ENCODE data around the gene ARHGAP6. TPM values are rescaled to one million over a fixed set of nuclear protein-coding genes. Genes with fewer than 3 reads are reported as not detected.

Gene ARHGAP6
- total and polyA plus RNA-seq, 7 donors, result 1.8 to 20.6 (median 6.4) TPM

- H3K4me3 ChIP-seq, result no peak overlapping the region
- intact Hi-C loops (cut with DNase I), result no loop called here
- no peaks in the 10 kb centered on the region for H3K4me1 ChIP-seq
- peaks cover 0 to 14% (median 0%) of the 10 kb centered on the region in 3 donors for H3K27me3 ChIP-seq (ENCODE audit: insufficient read depth in 3 of 3, low read length in 2 of 3)
- no peaks in the 10 kb centered on the region for H3K36me3 ChIP-seq (ENCODE audit: insufficient read depth in 1 of 2, low read depth in 1 of 2)
- no peaks in the 10 kb centered on the region for H3K9me3 ChIP-seq
- no peak for ATAC-seq
- no peak for DNase-seq
- TF ChIP-seq CTCF (IDR thresholded peaks at IDR 0.05), result no peak
- no peak overlapping the region for H3K27ac ChIP-seq
Observed at GRCh38 chrX:11430271-11430670, 235.4 kb downstream of the ARHGAP6 start.

DNA sequence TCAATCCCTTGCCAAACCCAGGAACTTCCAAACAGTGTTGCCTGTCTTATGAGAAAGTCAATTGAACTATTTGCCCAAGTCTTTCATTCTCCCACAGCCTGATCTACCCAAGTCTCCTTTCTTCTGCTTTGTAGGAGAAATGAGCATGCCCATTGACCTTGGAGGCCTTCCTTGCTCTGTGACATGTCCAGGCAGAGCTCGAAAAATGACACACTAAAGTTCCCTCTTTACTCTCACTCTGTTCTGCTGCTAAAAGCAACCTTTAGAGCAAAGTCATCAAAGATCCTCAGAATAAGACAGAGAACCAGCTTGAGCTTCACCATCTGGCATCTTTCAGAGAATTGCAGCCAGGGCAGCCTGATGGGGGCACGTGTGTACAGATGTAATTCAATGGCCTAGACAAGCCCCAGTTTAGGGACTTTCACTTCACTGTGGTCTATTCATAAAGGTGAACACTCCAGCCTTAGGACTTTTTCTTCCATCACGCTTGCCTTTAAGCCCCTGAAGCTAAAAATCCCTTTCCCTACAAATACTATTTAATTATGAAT, 236.1 kb downstream of the ARHGAP6 start:
- no peaks in the 10 kb centered on the region for H3K9me3 ChIP-seq
- H3K36me3 ChIP-seq (ENCODE audit: insufficient read depth in 1 of 2, low read depth in 1 of 2), result no peaks in the 10 kb centered on the region
- no peaks in the 10 kb centered on the region for H3K4me1 ChIP-seq
- TF ChIP-seq CTCF (IDR thresholded peaks at IDR 0.05), result no peak
- intact Hi-C loops (cut with DNase I), result no loop called here
- no peak for ATAC-seq
- no peak overlapping the region for H3K4me3 ChIP-seq
- H3K27ac ChIP-seq, result no peak overlapping the region
- 53 to 88% (median 81%) methylated on average over 3 of the region's 3 CpGs for WGBS, 3 donors
- peaks cover 0 to 14% (median 0%) of the 10 kb centered on the region in 3 donors for H3K27me3 ChIP-seq (ENCODE audit: insufficient read depth in 3 of 3, low read length in 2 of 3)
- DNase-seq, result no peak

GRCh38 chrX:11427453-11428071, 238.2 kb downstream of the ARHGAP6 start:
- DNase-seq (peak; percentile 58 to 79), ATAC-seq (peak; percentile 54 to 81 (median 77))
- peaks cover 0 to 11% (median 0%) of the 10 kb centered on the region in 3 donors for H3K27me3 ChIP-seq (ENCODE audit: insufficient read depth in 3 of 3, low read length in 2 of 3)
- H3K36me3 ChIP-seq (ENCODE audit: insufficient read depth in 1 of 2, low read depth in 1 of 2), result no peaks in the 10 kb centered on the region
- no peaks in the 10 kb centered on the region for H3K4me1 ChIP-seq
- TF ChIP-seq CTCF (IDR thresholded peaks at IDR 0.05), result no peak
- no peaks in the 10 kb centered on the region for H3K9me3 ChIP-seq
- intact Hi-C loops (cut with DNase I), result no loop called here
- 2 to 27% (median 15%) methylated on average over 19 to 50 of the region's 57 CpGs for WGBS, 3 donors
- peak overlapping the region; percentile 46 for H3K27ac ChIP-seq
- H3K4me3 ChIP-seq, result peak overlapping the region; percentile 62

DNA sequence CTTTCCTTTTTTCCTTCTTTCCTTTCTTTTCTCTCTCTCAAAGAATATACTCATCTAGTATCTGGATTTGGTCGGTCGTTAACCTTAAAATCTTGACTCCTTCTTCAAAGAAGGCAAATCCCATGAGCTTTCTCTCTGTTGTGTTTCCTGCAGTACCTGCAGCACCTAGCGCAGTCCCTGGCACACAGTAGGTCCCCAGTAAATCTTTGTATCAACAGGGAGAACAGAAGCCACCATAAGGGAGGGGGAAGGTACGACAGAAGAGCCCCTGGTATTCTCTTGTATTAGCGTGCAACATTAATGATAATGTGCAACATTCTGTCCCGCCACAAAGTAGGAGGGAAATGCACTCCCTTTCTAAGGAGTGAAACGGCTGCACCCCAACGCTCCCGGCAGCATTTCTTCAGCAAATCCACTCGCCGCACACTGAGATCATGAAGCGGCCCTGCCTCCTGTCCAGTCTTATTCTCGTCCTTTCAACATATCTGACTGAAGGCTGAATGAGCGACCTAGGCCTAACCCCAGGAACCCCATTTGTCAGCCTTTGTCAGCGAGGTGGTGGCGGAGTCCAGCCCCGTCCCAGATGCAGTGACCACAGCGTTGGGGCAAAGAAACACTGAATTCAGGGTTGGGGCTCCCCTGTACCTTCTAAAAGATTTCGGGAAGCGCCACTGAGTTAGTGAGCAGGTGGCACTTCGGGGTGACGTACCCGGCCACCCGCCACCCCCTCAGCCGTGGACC, 238.8 kb downstream of the ARHGAP6 start:
- DNase-seq (no peak), ATAC-seq (peak in 3 of 4 donors; percentile 30 to 60 (median 37))
- 35 to 59% (median 50%) methylated on average over 24 to 25 of the region's 25 CpGs for WGBS, 3 donors

More for the DNA sequence above, 238.8 kb downstream of the ARHGAP6 start:
- TF ChIP-seq CTCF (IDR thresholded peaks at IDR 0.05), result no peak
- Histone ChIP-seq H3K4me1 (no peaks in the 10 kb centered on the region), H3K4me3 (peak overlapping the region; percentile 62), H3K27ac (peak overlapping the region; percentile 46), H3K9me3 (no peaks in the 10 kb centered on the region), H3K27me3 (ENCODE audit: insufficient read depth in 3 of 3, low read length in 2 of 3) (peaks cover 0 to 10% (median 0%) of the 10 kb centered on the region in 3 donors), H3K36me3 (ENCODE audit: insufficient read depth in 1 of 2, low read depth in 1 of 2) (no peaks in the 10 kb centered on the region)
- intact Hi-C loops (cut with DNase I), result no loop called here
